SK-N-SH treated with all-trans-retinoic acid at 6 μM for 48 hours (cell line): Measurements from ENCODE around the gene SHANK1.

ENCODE experiments used
- ATAC-seq: fragments of 200-7000 bp; cut with Tn5 transposase; 3 replicates; pipeline ENCODE4 v1.9.1; 2020; ENCODE audit warnings: mild to moderate bottlenecking, moderate library complexity
- ARNTL ChIP-seq: fragments of 450-650 bp; formaldehyde crosslinking; IDR thresholded peaks from 2 replicates; pipeline ENCODE4 v1.5.0; 2020; ENCODE audit warnings: low read depth, mild to moderate bottlenecking, moderate library complexity, borderline replicate concordance
- CSDC2 ChIP-seq: fragments of 250-450 bp; sonication (Bioruptor Pico); IDR thresholded peaks from 2 replicates; pipeline ENCODE4 v1.5.0; 2020; ENCODE audit warnings: mild to moderate bottlenecking, moderate library complexity
- ESRRG ChIP-seq: fragments of 250-450 bp; sonication (Bioruptor Pico); IDR thresholded peaks from 2 replicates; pipeline ENCODE4 v1.6.1; 2021; ENCODE audit warnings: mild to moderate bottlenecking
- GLIS3 ChIP-seq: fragments of 250-450 bp; sonication (Bioruptor Pico); IDR thresholded peaks from 2 replicates; pipeline ENCODE4 v1.5.0; 2020; ENCODE audit warnings: mild to moderate bottlenecking, moderate library complexity
- ISL1 ChIP-seq: fragments of 250-450 bp; sonication (Bioruptor Pico); IDR thresholded peaks from 2 replicates; pipeline ENCODE4 v2.1.2; 2022; ENCODE audit warnings: mild to moderate bottlenecking, moderate library complexity
- PATZ1 ChIP-seq: fragments of 250-450 bp; sonication (Bioruptor Pico); IDR thresholded peaks from 2 replicates; pipeline ENCODE4 v1.8.0; 2020; ENCODE audit warnings: mild to moderate bottlenecking, moderate library complexity, borderline replicate concordance
- POU6F1 ChIP-seq: fragments of 250-450 bp; sonication (Bioruptor Pico); IDR thresholded peaks from 2 replicates; pipeline ENCODE4 v1.8.0; 2021; ENCODE audit warnings: low read depth, mild to moderate bottlenecking, moderate library complexity, borderline replicate concordance
- PPARA ChIP-seq: fragments of 250-450 bp; sonication (Bioruptor Pico); IDR thresholded peaks from 2 replicates; pipeline ENCODE4 v1.5.0; 2020; ENCODE audit warnings: mild to moderate bottlenecking, borderline replicate concordance
- RARB ChIP-seq: fragments of 250-450 bp; sonication (Bioruptor Pico); IDR thresholded peaks from 2 replicates; pipeline ENCODE4 v1.8.0; 2021; ENCODE audit warnings: mild to moderate bottlenecking, moderate library complexity
- SNAI2 ChIP-seq: fragments of 250-450 bp; sonication (Bioruptor Pico); IDR thresholded peaks from 2 replicates; pipeline ENCODE4 v1.5.0; 2020; ENCODE audit warnings: mild to moderate bottlenecking, moderate library complexity
- TCF4 ChIP-seq: fragments of 250-450 bp; sonication (Bioruptor Pico); IDR thresholded peaks from 2 replicates; pipeline ENCODE4 v1.8.0; 2021; ENCODE audit warnings: mild to moderate bottlenecking, moderate library complexity, borderline replicate concordance
- TSHZ2 ChIP-seq: fragments of 250-450 bp; sonication (Bioruptor Pico); IDR thresholded peaks from 2 replicates; pipeline ENCODE4 v1.5.0; 2020; ENCODE audit warnings: mild to moderate bottlenecking, moderate library complexity
- ZC3H10 ChIP-seq: fragments of 250-450 bp; sonication (Bioruptor Pico); IDR thresholded peaks from 2 replicates; pipeline ENCODE4 v1.5.1; 2021; ENCODE audit warnings: mild to moderate bottlenecking, moderate library complexity
- ZNF565 ChIP-seq: fragments of 450-650 bp; formaldehyde crosslinking; conservative IDR thresholded peaks from 2 replicates; pipeline ENCODE4 v1.5.0; 2020; ENCODE audit warnings: low read depth, mild to moderate bottlenecking, moderate library complexity
- ZNF8 ChIP-seq: fragments of 450-650 bp; formaldehyde crosslinking; IDR thresholded peaks from 2 replicates; pipeline ENCODE4 v1.5.0; 2020; ENCODE audit warnings: mild to moderate bottlenecking, moderate library complexity

SHANK1 gene

GRCh38 chr19:50690439-50690838 is 29.2 kb downstream of the SHANK1 start:
- TF ChIP-seq POU6F1 (CRISPR knock-in tag) (no peak), ARNTL (CRISPR knock-in tag) (no peak), PATZ1 (CRISPR knock-in tag) (no peak), PPARA (CRISPR knock-in tag) (no peak), RARB (CRISPR knock-in tag) (no peak), ZNF8 (CRISPR knock-in tag) (no peak), ISL1 (CRISPR knock-in tag) (no peak), SNAI2 (no peak), ZC3H10 (CRISPR knock-in tag) (no peak), GLIS3 (CRISPR knock-in tag) (no peak), ESRRG (no peak), TCF4 (CRISPR knock-in tag) (no peak), ZNF565 (CRISPR knock-in tag) (no peak), CSDC2 (CRISPR knock-in tag) (no peak), TSHZ2 (CRISPR knock-in tag) (no peak)
- no peak for ATAC-seq

- TF ChIP-seq ZNF8 (CRISPR knock-in tag) (no peak), POU6F1 (CRISPR knock-in tag) (no peak), GLIS3 (CRISPR knock-in tag) (no peak), TSHZ2 (CRISPR knock-in tag) (no peak)
- no peak for ATAC-seq
Observed at GRCh38 chr19:50688766-50689165, 30.8 kb downstream of the SHANK1 start.

GRCh38 chr19:50686310-50687032 is 33.1 kb downstream of the SHANK1 start:
- ATAC-seq: no peak
- TF ChIP-seq POU6F1 (CRISPR knock-in tag) (no peak), ESRRG (no peak), ZNF8 (CRISPR knock-in tag) (no peak), ZNF565 (CRISPR knock-in tag) (no peak), TCF4 (CRISPR knock-in tag) (no peak)
